Suprapubic skin (tissue), 4 donors: Measurements from ENCODE around the gene WSB1.

Experiments used
- EP300 ChIP-seq: sonication (generic); formaldehyde crosslinking; IDR thresholded peaks from one replicate; pipeline ENCODE4 v1.6.1; 2017; ENCODE audit warnings: antibody characterized with exemption
- POLR2AphosphoS5 ChIP-seq, 3 donors: sonication (generic); formaldehyde crosslinking; IDR thresholded peaks; one replicate each; pipeline ENCODE4 v1.6.1; 2017; ENCODE audit warnings: antibody characterized with exemption in 3 of 3
- TF ChIP-seq, protein P1 (sequence below), 2 donors: fragments of 200-600 bp in 1 of 2; fragments of 450-650 bp in 1 of 2; sonication (generic) in 1 of 2; IDR thresholded peaks; one replicate each; pipeline ENCODE4 v1.5.1; 2016 to 2019; ENCODE audit warnings: antibody characterized with exemption in 2 of 2, mild to moderate bottlenecking in 1 of 2, moderate library complexity in 1 of 2

DNA sequence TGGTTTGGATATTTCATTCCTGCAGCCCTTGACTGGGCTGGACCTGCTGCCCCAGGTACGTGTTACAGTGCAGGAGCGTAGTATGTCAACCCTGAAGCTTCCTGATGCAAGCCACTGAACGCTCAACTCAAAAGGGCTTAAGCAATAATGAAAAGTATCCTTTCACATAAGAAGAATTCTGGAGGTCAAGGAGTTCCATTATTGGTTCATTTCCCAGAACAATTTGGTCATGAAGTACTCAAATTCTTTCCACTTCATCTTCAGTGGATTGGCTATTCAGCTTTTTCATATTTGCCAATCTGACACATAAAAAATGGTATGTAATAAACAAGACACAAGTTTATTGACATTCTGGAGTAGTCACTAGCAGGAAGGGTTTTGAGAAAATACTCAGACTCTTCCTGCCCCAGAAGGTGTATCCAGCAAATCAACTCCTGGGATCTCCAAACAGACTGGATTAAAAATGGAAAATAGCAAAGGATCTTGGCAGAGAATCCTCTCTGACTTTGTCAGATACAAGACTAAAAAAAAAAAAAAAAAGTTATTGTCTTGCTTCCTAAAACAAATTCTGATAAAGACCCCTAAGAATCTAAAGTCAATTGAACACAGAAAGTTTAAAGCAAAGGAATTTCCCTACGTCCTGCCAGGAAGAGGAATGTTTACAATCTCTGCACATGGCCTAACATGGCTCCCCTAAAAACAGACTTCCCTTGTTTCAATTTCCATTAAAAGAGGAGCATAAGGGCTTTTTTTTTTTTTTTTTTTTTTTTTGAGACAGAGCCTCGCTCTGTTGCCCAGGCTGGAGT lies 37.5 kb upstream of the WSB1 start:
- TF ChIP-seq, protein P1, sequence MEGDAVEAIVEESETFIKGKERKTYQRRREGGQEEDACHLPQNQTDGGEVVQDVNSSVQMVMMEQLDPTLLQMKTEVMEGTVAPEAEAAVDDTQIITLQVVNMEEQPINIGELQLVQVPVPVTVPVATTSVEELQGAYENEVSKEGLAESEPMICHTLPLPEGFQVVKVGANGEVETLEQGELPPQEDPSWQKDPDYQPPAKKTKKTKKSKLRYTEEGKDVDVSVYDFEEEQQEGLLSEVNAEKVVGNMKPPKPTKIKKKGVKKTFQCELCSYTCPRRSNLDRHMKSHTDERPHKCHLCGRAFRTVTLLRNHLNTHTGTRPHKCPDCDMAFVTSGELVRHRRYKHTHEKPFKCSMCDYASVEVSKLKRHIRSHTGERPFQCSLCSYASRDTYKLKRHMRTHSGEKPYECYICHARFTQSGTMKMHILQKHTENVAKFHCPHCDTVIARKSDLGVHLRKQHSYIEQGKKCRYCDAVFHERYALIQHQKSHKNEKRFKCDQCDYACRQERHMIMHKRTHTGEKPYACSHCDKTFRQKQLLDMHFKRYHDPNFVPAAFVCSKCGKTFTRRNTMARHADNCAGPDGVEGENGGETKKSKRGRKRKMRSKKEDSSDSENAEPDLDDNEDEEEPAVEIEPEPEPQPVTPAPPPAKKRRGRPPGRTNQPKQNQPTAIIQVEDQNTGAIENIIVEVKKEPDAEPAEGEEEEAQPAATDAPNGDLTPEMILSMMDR (IDR thresholded peaks at IDR 0.05) = no peak
- no peak for TF ChIP-seq POLR2AphosphoS5 (IDR thresholded peaks at IDR 0.05)
- TF ChIP-seq EP300 = no peak
